Measurements from ENCODE around the gene LLCFC1. TPM values are rescaled to one million over a fixed set of nuclear protein-coding genes. Genes with fewer than 3 reads are reported as not detected.

Gene LLCFC1
- total and polyA plus RNA-seq, 2 of the 8 experiments (the other 6 are each of a cell fraction or from before 2014, with no cell fraction given): not detected

GRCh38 chr7:142927949-142928348, 11.3 kb upstream of the LLCFC1 start:
- H3K23ac ChIP-seq (ENCODE audit: insufficient read length): no peak overlapping the region
- no peak overlapping the region for H2AFZ ChIP-seq (ENCODE audit: low read length)
- H3K56ac ChIP-seq (replicated peaks; ENCODE audit: insufficient read length, low read depth, low read length): no peak overlapping the region
- no peak overlapping the region for H4K5ac ChIP-seq (ENCODE audit: insufficient read length, low read depth, low read length)
- no peaks in the 10 kb centered on the region for H3K36me3 ChIP-seq (ENCODE audit: control insufficient read depth in 2 of 4, insufficient read depth in 4 of 4, low read length in 3 of 4)
- H2BK5ac ChIP-seq (ENCODE audit: low read depth, low read length): no peak overlapping the region
- no peak overlapping the region for H4K91ac ChIP-seq (replicated peaks; ENCODE audit: insufficient read length, low read length)
- H3K4me2 ChIP-seq (ENCODE audit: insufficient read depth in 1 of 2, low read depth in 2 of 2, low read length in 2 of 2): no peak overlapping the region
- no peak overlapping the region for H2AK5ac ChIP-seq (ENCODE audit: low read depth, low read length)
- H3K79me1 ChIP-seq (ENCODE audit: low read depth, low read length): no peaks in the 10 kb centered on the region
- no peak overlapping the region for H4K8ac ChIP-seq (ENCODE audit: extremely low read depth, insufficient read depth, low read length)
- no peak overlapping the region for H3K27ac ChIP-seq (ENCODE audit: low read depth, low read length)
- FAIRE-seq: no peak
- no peak overlapping the region for H2BK15ac ChIP-seq (ENCODE audit: low read length)
- H3K4me1 ChIP-seq (replicated peaks in 1 of 4; ENCODE audit: control insufficient read depth in 3 of 4, insufficient read depth in 4 of 4, low read length in 3 of 4): peaks cover 0 to 5% (median 2%) of the 10 kb centered on the region in 4 experiments; a peak in 3 of 7 replicates
- H4K20me1 ChIP-seq (replicated peaks in 1 of 2; ENCODE audit: control insufficient read depth in 1 of 2, insufficient read depth in 2 of 2, low read length in 2 of 2): no peaks in the 10 kb centered on the region
- 73% methylated on average over 8 of the region's 8 CpGs; no CpG with 5 or more reads in 1 of the 2 experiments for WGBS, 2 experiments (ENCODE audit: extremely low coverage in 1 of 2, insufficient coverage in 1 of 2, insufficient read length in 1 of 2, insufficient replicate concordance in 2 of 2, low coverage in 1 of 2, low lambda C conversion rate in 2 of 2, missing lambda C conversion rate in 1 of 2)
- TF ChIP-seq RXRA (IDR thresholded peaks at IDR 0.05; ENCODE audit: insufficient read depth, low read depth, low read length): no peak
- TF ChIP-seq CHD1 (IDR thresholded peaks at IDR 0.05; ENCODE audit: low read depth, low read length): no peak
- no peak for TF ChIP-seq POLR2AphosphoS5 (IDR thresholded peaks at IDR 0.05; ENCODE audit: low read depth, low read length)
- no peak for TF ChIP-seq GTF2F1 (IDR thresholded peaks at IDR 0.05; ENCODE audit: borderline replicate concordance, low read depth, low read length)
- no peak for TF ChIP-seq GABPA (IDR thresholded peaks at IDR 0.05; ENCODE audit: borderline replicate concordance, insufficient read depth, low read length)
- TF ChIP-seq TBP (IDR thresholded peaks at IDR 0.05; ENCODE audit: low read depth, low read length): no peak
- TF ChIP-seq SP1 (IDR thresholded peaks at IDR 0.05; ENCODE audit: low read depth, low read length): no peak
- no peak for TF ChIP-seq TAF7 (optimal IDR thresholded peaks at IDR 0.05; ENCODE audit: borderline replicate concordance, low read depth, low read length)
- no peak for TF ChIP-seq JUN (IDR thresholded peaks at IDR 0.05; ENCODE audit: low read depth, low read length)
- no peak for TF ChIP-seq ATF3 (IDR thresholded peaks at IDR 0.05; ENCODE audit: insufficient read depth, low read depth, low read length)
- no peak for TF ChIP-seq TAF1 (IDR thresholded peaks at IDR 0.05; ENCODE audit: low read depth, low read length)
- no peak for TF ChIP-seq EGR1 (IDR thresholded peaks at IDR 0.05; ENCODE audit: borderline replicate concordance, low read depth, low read length)
- TF ChIP-seq YY1 (IDR thresholded peaks at IDR 0.05; ENCODE audit: low read depth, low read length): no peak
- no peak for TF ChIP-seq TEAD4 (IDR thresholded peaks at IDR 0.05; ENCODE audit: low read depth, low read length)
- H3K4ac ChIP-seq (replicated peaks; ENCODE audit: insufficient read length, low read depth, low read length): no peak overlapping the region
- DNase-seq (ENCODE audit: low read depth in 1 of 2, low spot score in 2 of 2): no peak
- no peak overlapping the region for H3K9ac ChIP-seq (replicated peaks in 1 of 4; ENCODE audit: extremely low read depth in 1 of 4, low read depth in 3 of 4, low read length in 3 of 4)
- no peaks in the 10 kb centered on the region for H3K23me2 ChIP-seq (ENCODE audit: low read depth, low read length)
- no peak overlapping the region for H3K14ac ChIP-seq (ENCODE audit: insufficient read length)
- H3K79me2 ChIP-seq (ENCODE audit: control insufficient read depth in 1 of 2, insufficient read depth in 2 of 2, low read length in 2 of 2): no peaks in the 10 kb centered on the region
- no peak overlapping the region for H2BK20ac ChIP-seq (ENCODE audit: low read length)
- ChIA-PET CTCF (ENCODE audit: partially characterized antibody) (interaction anchor here (0.6 to 2.3 kb wide), 12 partner anchors 8 to 287 kb away, joined by 3 to 12 read pairs (median 4); no protein-coding TSS in a partner anchor), POLR2A (ENCODE audit: partially characterized antibody) (interaction anchor here (0.9 kb wide), 1 partner anchor 9 kb away, joined by 3 read pairs; no protein-coding TSS in a partner anchor)
- no peak overlapping the region for H2BK12ac ChIP-seq (ENCODE audit: low read depth, low read length)
- H3K4me3 ChIP-seq (ENCODE audit: extremely low read depth in 1 of 4, insufficient read depth in 2 of 4, low read depth in 3 of 4, low read length in 4 of 4): no peak overlapping the region
- no peak overlapping the region for H2BK120ac ChIP-seq (replicated peaks; ENCODE audit: low read depth, low read length)
- H3K27me3 ChIP-seq (replicated peaks in 1 of 4; ENCODE audit: control insufficient read depth in 3 of 4, extremely low read depth in 1 of 4, insufficient read depth in 3 of 4, low read length in 3 of 4): peaks cover 0 to 8% (median 0%) of the 10 kb centered on the region in 4 experiments; a peak in 4 of 7 replicates
- no peak overlapping the region for H3K18ac ChIP-seq (ENCODE audit: extremely low read depth, low read length)
- no peaks in the 10 kb centered on the region for H3K9me3 ChIP-seq (ENCODE audit: insufficient read depth in 2 of 2, low read depth in 1 of 2, low read length in 1 of 2)
